Ovary (tissue), 9 donors: ENCODE data around the gene TTLL11. TPM values are rescaled to one million over a fixed set of nuclear protein-coding genes. Genes with fewer than 3 reads are reported as not detected.

Source experiments
- DNase-seq, 5 donors: peaks; one replicate each; pipeline ENCODE4 v3.0.0-alpha.2; 2019 to 2020
- H3K27ac ChIP-seq, 2 donors: fragments of 200-600 bp; one replicate each; pipeline versions ENCODE4 v1.5.1 to v1.8.0; 2019 to 2022
- H3K27me3 ChIP-seq: fragments of 200-600 bp; one replicate; pipeline ENCODE4 v1.8.0; 2022
- H3K36me3 ChIP-seq: fragments of 200-600 bp; sonication (generic); one replicate; pipeline ENCODE4 v1.5.1; 2019
- H3K4me1 ChIP-seq: one replicate; pipeline ENCODE4 v1.8.1; 2013; ENCODE audit warnings: mild to moderate bottlenecking, moderate library complexity; ENCODE audit not compliant: insufficient read depth
- H3K4me3 ChIP-seq: fragments of 200-600 bp; sonication (generic); one replicate; pipeline ENCODE4 v1.5.1; 2017
- H3K9me3 ChIP-seq, 2 donors: fragments of 200-600 bp in 1 of 2; sonication (generic) in 1 of 2; one replicate each; pipeline versions ENCODE4 v1.5.1 to v1.8.1; 2013 to 2019; ENCODE audit warnings: mild to moderate bottlenecking in 1 of 2, moderate library complexity in 1 of 2
- CTCF ChIP-seq, 3 donors: fragments of 450-650 bp in 2 of 3; fragments of 200-600 bp in 1 of 3; IDR thresholded peaks; one replicate each; pipeline versions ENCODE4 v1.5.1 to v1.8.0; 2016 to 2022; ENCODE audit warnings: antibody characterized with exemption in 3 of 3, mild to moderate bottlenecking in 1 of 3
- EP300 ChIP-seq: sonication (generic); formaldehyde crosslinking; IDR thresholded peaks from one replicate; pipeline ENCODE4 v1.6.1; 2017; ENCODE audit warnings: antibody characterized with exemption
- POLR2A ChIP-seq: fragments of 450-650 bp; IDR thresholded peaks from one replicate; pipeline ENCODE4 v1.6.1; 2017; ENCODE audit warnings: antibody characterized with exemption, mild to moderate bottlenecking, moderate library complexity
- WGBS, 3 donors: extraction: QIAGEN DNeasy Blood & Tissue Kit in 1 of 3; methylation state at CpG; one replicate each; pipeline versions ENCODE4 v1.1.5 to v1.1.7; 2013 to 2017; 5-methylcytosine and 5-hydroxymethylcytosine counted together
- intact Hi-C, 4 donors: fragments of 100-400 bp; cut with DNase I; formaldehyde crosslinking; loops; one replicate each; pipeline versions ENCODE4 v1.11.0 to v1.15.1; 2022 to 2023
- polyA plus RNA-seq, 2 donors: library from polyadenylated mRNA; stranded (reverse); fragments of 200-250 nt in 1 of 2; fragments of 350-450 nt in 1 of 2; fragmentation: Illumina TruSeq in 1 of 2; extraction: RNeasy Lipid Tissue Mini Kit (QIAGEN cat#74804) in 1 of 2; gene quantifications; one replicate each; pipeline ENCODE4 v1.2.3, GENCODE V29; 2013 to 2014
- total RNA-seq, 7 donors: library from RNA; depleted of rRNA in 2 of 7; stranded (reverse); fragments of >200 nt in 2 of 7; fragmentation: NEBNext Ultra II Directional in 3 of 7; extraction: Animal tissue kit (Norgen Biotek cat#: 25700) in 3 of 7; gene quantifications; one replicate each; pipeline versions ENCODE4 v1.1.0 to v1.2.4, GENCODE V29; 2016 to 2023
- donor health status: DM: no; HTN: no; CAD: no; lungs with moderate emphysema.
- donor health status: DM: no; HTN: no; CAD: no.
- donor health status: Bipolar disorder and iron deficiency.
- donor health status: DM: yes; HTN: yes; CAD: no.
- donor health status: DM: no; HTN: no; CAD: no.
- donor health status: DM: yes; HTN: yes; CAD: no.

TTLL11 gene
- total and polyA plus RNA-seq, 9 donors, result 6.1 to 13.5 (median 9.2) TPM

GRCh38 chr9:121960665-121961064, 132.4 kb downstream of the TTLL11 start:
- H3K36me3 ChIP-seq, result no peaks in the 10 kb centered on the region
- H3K27ac ChIP-seq, result no peak overlapping the region
- WGBS, 3 donors, result 85 to 87% (median 86%) methylated on average over 7 of the region's 7 CpGs
- TF ChIP-seq POLR2A (no peak), CTCF (IDR thresholded peaks at IDR 0.05) (no peak), EP300 (no peak)
- H3K4me3 ChIP-seq, result no peak overlapping the region
- no peaks in the 10 kb centered on the region for H3K27me3 ChIP-seq
- no peaks in the 10 kb centered on the region for H3K4me1 ChIP-seq
- DNase-seq, result no peak
- intact Hi-C loops, result no loop called here
- H3K9me3 ChIP-seq, result no peaks in the 10 kb centered on the region

- no peak overlapping the region for H3K4me3 ChIP-seq
- H3K9me3 ChIP-seq, result no peaks in the 10 kb centered on the region
- peaks cover 7% of the 10 kb centered on the region for H3K4me1 ChIP-seq
- TF ChIP-seq EP300 (no peak), POLR2A (no peak), CTCF (IDR thresholded peaks at IDR 0.05) (no peak)
- no peaks in the 10 kb centered on the region for H3K36me3 ChIP-seq
- no peaks in the 10 kb centered on the region for H3K27me3 ChIP-seq
- no peak for DNase-seq
- intact Hi-C loops, result no loop called here
- 88 to 95% (median 94%) methylated on average over 4 of the region's 4 CpGs for WGBS, 3 donors
- no peak overlapping the region for H3K27ac ChIP-seq
Measured at GRCh38 chr9:121958530-121958929, 134.6 kb downstream of the TTLL11 start.

GRCh38 chr9:121956808-121957207, 136.3 kb downstream of the TTLL11 start:
- no peaks in the 10 kb centered on the region for H3K36me3 ChIP-seq
- WGBS, 3 donors, result 89 to 93% (median 92%) methylated on average over 6 of the region's 6 CpGs
- no peak for DNase-seq
- H3K4me3 ChIP-seq, result no peak overlapping the region
- no peak overlapping the region for H3K27ac ChIP-seq
- H3K27me3 ChIP-seq, result no peaks in the 10 kb centered on the region
- intact Hi-C loops, result no loop called here
- peaks cover 7% of the 10 kb centered on the region for H3K4me1 ChIP-seq
- TF ChIP-seq CTCF (IDR thresholded peaks at IDR 0.05), result no peak
- TF ChIP-seq EP300, result no peak
- no peak for TF ChIP-seq POLR2A
- H3K9me3 ChIP-seq, result no peaks in the 10 kb centered on the region

- DNase-seq, result no peak
- intact Hi-C loops, result no loop called here
- H3K27me3 ChIP-seq, result no peaks in the 10 kb centered on the region
- TF ChIP-seq POLR2A (no peak), CTCF (IDR thresholded peaks at IDR 0.05) (no peak), EP300 (no peak)
- H3K27ac ChIP-seq, result no peak overlapping the region
- no peak overlapping the region for H3K4me3 ChIP-seq
- WGBS, 3 donors, result 44 to 78% (median 47%) methylated on average over 1 of the region's 1 CpG
- no peaks in the 10 kb centered on the region for H3K9me3 ChIP-seq
- no peaks in the 10 kb centered on the region for H3K36me3 ChIP-seq
- peaks cover 7% of the 10 kb centered on the region for H3K4me1 ChIP-seq
Measured at GRCh38 chr9:121955649-121956048, 137.5 kb downstream of the TTLL11 start.
